AG09309 (cell line): ENCODE measurements around the gene CLIC1.
A peak's percentile ranks its signal among the peaks of the same experiment; 100 is the strongest.
"Not testable (repeated sequence)": the region's sequence is repeated elsewhere in the genome, so short reads cannot be mapped to it uniquely, and the experiment has no call there.

ENCODE experiments used
- DNase-seq: peaks from one replicate; pipeline ENCODE4 v3.0.0-alpha.2; 2010; ENCODE audit warnings: low read depth
- H3K4me3 ChIP-seq: 2 replicates; pipeline ENCODE4 v1.5.1; 2011; ENCODE audit warnings: mild to moderate bottlenecking, low read depth, low read length, moderate library complexity; ENCODE audit not compliant: control insufficient read depth
- TF ChIP-seq, protein P1 (sequence below): IDR thresholded peaks from 2 replicates; pipeline ENCODE4 v1.5.1; 2011; ENCODE audit warnings: mild to moderate bottlenecking, low read depth, low read length, inconsistent platforms; ENCODE audit not compliant: insufficient read depth, control insufficient read depth; ENCODE audit errors: missing control alignments

The CLIC1 gene

GRCh38 chr6:31710523-31711219, 25.7 kb downstream of the CLIC1 start:
- TF ChIP-seq, protein P1, sequence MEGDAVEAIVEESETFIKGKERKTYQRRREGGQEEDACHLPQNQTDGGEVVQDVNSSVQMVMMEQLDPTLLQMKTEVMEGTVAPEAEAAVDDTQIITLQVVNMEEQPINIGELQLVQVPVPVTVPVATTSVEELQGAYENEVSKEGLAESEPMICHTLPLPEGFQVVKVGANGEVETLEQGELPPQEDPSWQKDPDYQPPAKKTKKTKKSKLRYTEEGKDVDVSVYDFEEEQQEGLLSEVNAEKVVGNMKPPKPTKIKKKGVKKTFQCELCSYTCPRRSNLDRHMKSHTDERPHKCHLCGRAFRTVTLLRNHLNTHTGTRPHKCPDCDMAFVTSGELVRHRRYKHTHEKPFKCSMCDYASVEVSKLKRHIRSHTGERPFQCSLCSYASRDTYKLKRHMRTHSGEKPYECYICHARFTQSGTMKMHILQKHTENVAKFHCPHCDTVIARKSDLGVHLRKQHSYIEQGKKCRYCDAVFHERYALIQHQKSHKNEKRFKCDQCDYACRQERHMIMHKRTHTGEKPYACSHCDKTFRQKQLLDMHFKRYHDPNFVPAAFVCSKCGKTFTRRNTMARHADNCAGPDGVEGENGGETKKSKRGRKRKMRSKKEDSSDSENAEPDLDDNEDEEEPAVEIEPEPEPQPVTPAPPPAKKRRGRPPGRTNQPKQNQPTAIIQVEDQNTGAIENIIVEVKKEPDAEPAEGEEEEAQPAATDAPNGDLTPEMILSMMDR: no peak
- H3K4me3 ChIP-seq: no peak overlapping the region
- no peak for DNase-seq

DNA sequence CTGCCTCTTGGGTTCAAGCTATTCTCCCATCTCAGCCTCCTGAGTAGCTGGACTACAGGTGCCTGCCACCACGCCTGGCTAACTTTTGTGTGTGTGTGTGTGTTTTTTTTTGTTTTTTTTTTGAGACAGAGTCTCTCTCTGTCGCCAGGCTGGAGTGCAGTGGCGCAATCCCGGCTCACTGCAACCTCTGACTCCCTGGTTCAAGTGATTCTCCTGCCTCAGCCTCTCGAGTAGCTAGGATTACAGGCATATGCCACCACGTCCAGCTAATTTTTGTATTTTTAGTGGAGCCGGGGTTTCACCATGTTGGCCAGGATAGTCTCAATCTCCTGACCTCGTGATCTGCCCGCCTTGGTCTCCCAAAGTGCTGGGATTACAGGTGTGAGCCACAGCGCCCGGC, 27.2 kb downstream of the CLIC1 start:
- H3K4me3 ChIP-seq, DNase-seq: not testable (repeated sequence)

GRCh38 chr6:31708224-31708623, 28.1 kb downstream of the CLIC1 start:
- H3K4me3 ChIP-seq: no peak overlapping the region
- TF ChIP-seq, protein P1: no peak
- DNase-seq: no peak

GRCh38 chr6:31707701-31708100, 28.6 kb downstream of the CLIC1 start:
- DNase-seq: no peak
- no peak overlapping the region for H3K4me3 ChIP-seq
- TF ChIP-seq, protein P1: no peak

DNA sequence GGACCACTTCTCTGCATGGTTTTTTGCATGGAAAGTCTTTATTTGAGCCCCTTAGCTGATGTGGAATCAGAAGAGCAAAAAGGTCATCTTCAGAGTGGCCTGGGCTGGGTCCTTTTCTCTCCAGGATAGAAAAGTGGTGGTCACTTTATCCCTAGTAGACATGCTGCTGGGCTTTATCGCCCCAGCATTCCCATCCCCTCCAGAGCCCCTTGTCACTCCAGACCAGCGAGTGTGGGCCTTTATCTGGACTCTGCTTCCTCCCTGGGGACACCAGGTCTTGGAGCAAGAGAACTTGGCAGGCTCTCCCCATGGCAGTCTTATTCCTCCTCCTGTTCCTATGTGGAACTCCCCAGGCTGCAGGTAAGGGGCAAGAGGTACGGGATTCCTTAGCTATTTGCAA, 29.7 kb downstream of the CLIC1 start, which contains the start of gene LY6G6F:
Gene LY6G6F, plus strand, starts transcription at position 268 of the 400 bp plus-strand sequence. Its CDS starts 41 bp downstream, at position 309.
- TF ChIP-seq, protein P1: no peak
- no peak for DNase-seq
- no peak within 1 kb of the TSS for H3K4me3 ChIP-seq

- no peak for DNase-seq
- TF ChIP-seq, protein P1: no peak
- H3K4me3 ChIP-seq: no peak overlapping the region
Measured at GRCh38 chr6:31705931-31706330, 30.4 kb downstream of the CLIC1 start.

GRCh38 chr6:31702819-31703716, 33.3 kb downstream of the CLIC1 start, which contains the start of gene ABHD16A:
ABHD16A (minus strand) TSS chr6:31703324; CDS start chr6:31703281, 43 bp downstream.
- H3K4me3 ChIP-seq: peak within 1 kb of the TSS; percentile 86
- peak; percentile 90 for DNase-seq
- TF ChIP-seq, protein P1: peak; percentile 9
